ENCODE results near the gene CTSC. TPM values are rescaled to one million over a fixed set of nuclear protein-coding genes. Genes with fewer than 3 reads are reported as not detected.
A peak's percentile ranks its signal among the peaks of the same experiment; 100 is the strongest.
"Not testable (repeated sequence)": the region's sequence is repeated elsewhere in the genome, so short reads cannot be mapped to it uniquely, and the experiment has no call there.

The CTSC gene
- polyA plus RNA-seq, 5 donors: 147 to 208 (median 181) TPM

DNA sequence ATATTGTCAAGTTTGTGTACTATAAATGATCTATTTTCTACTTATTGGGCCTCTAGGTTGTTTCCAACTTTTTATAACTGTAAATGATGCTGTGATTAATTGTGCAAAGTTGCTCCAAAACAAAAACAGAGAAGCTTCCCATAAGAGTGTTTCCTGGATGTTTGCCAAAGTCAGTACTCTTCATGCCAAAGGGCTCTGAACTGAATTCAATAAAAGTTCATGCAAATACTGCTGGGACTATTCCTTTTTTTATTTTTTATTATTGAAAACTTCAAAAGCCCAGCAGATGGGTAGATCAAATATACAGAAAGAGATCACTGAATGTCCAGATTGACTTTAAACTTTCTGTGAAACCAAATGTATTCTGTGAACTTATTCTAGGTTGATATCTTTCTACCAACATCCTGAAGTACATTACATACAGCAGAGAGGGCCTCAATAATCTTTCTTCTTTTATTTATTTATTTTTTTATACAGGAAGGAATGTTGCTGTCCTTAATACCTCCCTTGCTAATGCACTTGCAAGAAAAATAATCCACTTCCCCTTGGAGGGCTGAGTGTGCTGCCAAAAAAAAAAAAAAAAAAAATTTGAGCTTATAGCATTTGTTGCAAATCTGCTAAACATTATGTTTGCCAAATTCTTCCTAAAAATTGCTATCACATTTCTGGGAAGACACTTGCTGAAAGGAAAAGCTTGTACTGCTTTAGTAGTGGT is 53.0 kb downstream of the CTSC start:
- peak in 1 of 2 donors; percentile 51 for DNase-seq

DNA sequence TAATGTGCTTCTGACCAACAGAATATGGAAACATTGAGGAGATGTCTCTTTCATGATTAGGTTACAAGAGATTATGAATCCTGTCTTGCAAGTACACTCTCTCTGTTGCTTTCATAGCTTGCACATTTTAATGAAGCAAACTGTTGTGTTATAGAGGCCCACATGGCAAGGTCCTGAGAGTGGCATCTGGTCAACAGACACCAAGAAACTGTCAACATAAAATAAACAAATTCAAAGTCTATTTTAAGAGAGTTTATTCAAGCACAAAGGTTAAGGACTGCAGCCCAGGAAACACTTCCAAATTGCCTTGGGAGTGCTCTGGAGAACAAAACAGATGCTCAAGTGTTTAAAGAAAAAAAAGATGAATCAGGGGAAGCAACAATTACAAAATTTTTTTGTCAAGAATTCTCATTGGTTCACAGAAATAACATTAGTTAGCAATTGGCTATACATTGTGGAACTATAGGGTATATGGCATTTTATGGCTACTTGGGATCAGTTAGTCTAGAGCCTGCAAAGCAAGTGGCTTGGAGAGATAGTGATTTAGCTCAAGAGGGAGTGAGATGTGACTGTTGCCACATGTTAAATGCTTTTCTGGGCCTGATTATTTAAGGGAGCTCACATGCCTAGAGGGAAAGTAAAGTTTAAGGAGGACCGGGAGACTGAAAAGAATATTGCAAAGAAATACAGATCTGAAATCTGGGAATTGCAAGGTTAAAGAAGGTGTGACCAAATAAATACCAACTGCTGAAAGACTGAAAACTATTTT is 54.6 kb downstream of the CTSC start:
- DNase-seq: peak; percentile 81 to 84

DNA sequence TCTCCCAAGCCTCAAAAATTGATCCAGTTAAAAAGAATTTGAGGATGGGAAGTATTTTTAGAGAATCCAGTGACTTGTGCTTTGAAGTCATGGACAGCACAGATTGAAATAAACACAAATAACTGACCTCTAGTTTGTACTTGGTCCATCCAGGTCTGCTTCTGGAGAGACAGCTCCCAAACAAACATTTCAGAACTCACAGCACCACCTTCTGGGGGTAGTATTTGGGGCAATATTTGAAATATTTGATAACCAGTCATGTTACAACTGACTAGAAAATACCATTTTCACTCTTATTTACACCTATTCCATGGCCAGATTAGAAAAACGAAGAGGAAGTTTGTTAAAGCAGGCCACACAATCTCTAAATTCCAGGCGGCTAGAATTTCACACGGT is 56.2 kb downstream of the CTSC start:
- DNase-seq: no peak

DNA sequence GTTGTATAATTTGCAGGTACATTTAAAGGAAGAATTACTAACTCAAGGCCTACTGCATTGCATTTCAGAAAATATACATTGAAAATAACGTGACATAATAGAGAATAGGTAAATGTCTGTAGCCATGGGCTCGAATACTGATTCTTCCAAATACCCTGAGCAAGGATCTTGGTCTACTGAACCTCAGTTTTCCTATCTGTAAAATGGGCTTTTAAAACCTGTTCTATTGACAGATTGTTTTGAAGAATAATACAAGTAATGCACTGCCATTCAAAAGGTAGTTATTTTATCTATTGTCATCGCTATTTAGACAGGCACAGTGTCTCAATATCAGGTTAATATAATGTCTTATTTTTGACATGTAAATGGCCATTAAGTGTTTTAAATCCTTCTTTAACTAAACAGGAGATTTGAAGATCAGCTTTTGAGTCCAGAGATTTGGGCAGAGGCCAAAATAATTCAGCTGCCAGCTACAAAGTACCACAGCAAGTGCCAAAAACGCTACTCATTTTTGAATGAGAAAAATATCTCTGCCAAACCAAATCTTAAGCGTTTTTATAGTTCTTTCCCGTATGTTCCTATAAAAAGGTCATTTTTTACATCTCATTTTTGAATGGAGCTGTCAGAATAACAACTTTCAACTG is 56.7 kb downstream of the CTSC start:
- DNase-seq: no peak

DNA sequence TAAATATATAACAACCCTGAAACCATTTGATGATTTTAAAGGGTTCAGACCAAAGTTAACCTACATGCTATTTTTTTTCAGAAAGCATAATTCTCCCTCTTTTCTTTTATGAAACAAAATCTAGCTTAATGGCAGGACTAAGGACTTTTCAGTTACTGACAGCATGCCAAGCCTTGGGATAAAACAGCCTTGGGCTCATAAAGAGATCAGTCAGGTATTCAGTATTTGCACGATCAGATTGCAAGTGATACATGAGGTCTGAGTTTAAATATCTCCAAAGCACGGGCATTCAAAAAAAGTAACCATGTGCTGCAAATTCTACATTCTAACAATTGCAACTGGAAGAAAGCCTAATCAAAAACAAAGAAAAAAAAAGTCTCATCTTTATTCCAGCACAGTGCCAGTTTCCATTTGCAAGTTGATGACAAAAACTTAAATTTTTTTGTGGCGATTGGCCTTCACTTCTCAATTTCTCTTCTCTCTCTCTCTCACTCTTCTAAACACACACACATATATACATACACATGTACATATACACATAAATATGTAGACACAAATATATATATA is 60.1 kb downstream of the CTSC start:
- DNase-seq: no peak

DNA sequence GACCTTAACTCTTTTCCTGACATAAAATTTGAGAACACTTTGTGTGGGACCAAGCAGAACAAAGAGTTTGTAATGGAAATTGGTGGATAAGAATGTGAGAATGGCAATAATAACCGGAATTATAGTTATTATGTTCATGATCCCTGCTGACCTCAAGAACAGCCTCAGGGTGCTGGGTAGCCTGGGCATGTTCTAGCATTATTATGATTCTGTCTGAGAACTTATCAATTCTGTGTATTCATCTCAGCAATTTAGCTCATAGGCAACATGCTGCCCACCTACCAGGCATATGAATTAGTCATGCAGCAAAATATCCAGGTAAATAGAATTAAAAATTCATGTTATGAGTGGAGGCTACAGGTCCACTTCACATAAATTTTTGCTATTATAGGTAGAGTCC is 61.9 kb downstream of the CTSC start:
- no peak for DNase-seq

DNA sequence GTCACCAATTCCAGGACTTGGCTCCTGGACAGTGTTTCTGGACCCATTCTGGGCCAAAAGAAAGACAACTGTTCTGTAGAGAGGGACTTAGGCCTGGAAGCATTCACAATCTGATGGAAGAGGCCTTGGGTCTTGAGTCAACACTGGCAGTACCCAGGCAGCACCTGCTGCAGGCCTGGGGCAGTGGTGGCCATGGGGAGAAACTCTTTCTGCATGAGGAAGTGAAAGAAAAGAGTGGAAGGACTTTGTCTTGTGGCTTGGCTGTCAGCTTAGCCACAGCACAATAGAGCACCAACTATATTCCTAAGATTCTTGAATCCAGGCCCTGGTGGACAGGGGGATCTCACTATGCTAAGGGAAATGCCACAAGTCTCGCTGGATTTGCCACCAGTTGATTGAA is 70.6 kb downstream of the CTSC start:
- no peak for DNase-seq

DNA sequence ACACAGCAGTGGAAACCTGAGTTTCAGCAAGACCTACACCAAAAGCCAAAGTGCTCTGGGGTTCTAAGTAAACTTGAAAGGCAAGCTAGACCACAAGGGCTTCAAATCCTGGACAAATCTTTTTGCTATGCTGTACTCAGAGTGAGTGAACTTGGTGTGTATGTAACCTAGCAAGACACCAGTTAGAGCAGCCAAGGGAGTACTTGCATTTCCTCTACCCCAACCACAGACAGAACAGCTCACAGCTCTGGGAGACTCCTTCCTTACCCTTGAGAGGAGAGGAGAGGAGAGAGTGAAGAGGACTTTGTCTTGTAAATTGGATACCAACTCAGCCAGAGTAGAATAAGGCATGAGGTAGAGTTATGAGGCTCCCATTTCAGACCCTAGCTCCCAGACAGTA is 71.4 kb downstream of the CTSC start:
- no peak for DNase-seq

DNA sequence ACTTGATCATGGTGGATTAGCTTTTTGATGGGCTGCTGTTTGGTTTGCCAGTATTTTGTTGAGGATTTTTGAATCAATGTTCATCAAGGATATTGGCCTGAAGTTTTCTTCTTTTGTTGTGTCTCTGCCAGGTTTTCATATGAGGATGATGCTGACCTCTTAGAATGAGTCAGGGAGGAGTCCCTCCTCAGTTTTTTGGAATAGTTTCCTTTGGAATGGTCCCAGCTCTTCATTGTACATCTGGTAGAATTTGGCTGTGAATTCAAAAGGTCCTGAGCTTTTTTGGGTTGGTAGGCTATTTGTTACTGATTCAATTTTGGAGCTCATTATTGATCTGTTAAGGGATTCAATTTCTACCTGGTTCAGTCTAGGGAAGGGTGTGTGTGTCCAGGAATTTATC is 78.1 kb downstream of the CTSC start:
- DNase-seq: no peak

DNA sequence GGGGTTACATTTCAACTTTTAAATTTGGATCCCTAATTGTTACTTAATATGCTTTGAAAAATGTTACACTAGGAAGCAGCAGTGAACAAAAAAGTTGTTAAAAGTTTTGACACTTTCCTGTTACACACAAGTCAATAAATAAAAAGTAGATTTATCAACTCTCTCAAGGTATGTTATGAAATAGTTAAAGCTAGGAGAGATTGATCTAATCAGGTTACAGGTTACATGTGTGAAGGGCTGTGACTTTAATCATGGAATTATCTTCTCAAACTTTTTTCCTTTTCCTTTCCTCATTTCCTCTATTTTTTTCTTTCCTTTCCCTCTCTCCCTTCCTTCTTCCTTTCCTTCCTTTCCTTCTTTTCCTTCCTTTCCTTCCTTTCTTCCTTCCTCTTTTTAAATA is 85.3 kb downstream of the CTSC start:
- DNase-seq: no peak

DNA sequence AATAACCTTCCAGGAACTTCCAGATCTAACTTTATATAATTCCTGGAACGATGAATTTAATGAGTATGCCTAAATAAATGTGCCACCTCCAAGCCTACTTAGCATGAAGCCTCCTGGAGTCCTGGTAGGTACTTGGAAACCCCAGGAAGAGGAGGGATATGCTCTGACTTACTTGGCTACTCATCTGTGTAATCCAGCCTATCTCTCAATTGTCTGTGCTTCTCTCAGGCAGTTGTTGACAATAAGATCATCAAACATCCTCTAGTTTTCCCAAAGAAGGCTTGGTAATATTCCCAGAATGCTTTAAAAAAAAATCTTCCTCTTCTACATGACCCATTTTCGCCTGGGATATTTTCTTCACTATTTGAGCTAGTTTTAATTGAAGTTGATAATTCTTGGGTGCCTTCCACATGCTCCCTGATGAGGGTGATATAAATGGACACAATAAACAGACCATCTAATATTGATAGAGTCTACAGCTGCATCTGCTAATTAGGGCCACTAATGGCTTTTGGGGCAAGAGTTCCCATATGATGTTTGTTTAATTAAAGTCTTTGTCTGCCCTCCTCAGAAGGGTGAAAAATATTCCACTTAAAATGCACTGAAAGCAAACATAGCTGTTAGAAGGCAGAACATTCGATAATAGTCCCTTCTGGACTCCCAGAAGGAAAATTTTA is 86.8 kb downstream of the CTSC start:
- DNase-seq: peak; percentile 53 to 70

DNA sequence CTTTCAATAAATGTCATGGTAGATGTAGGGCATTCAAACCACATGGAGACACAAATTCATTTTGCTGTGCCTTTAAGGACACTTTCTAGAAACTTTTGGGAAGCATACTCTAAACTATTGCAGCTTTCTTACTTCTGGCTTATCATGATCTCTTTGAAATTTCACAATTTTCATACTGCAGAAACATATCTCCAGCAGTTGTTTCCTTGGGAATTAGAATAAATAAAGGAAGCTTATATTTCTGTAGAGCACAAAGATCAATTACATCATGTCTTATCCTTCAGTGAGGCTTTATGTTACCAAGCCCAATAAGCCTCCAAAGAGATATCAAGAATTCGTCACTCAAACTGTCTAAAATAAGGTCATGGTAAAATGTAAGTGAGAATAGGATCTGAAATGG is 87.8 kb downstream of the CTSC start:
- peak; percentile 15 to 40 for DNase-seq

DNA sequence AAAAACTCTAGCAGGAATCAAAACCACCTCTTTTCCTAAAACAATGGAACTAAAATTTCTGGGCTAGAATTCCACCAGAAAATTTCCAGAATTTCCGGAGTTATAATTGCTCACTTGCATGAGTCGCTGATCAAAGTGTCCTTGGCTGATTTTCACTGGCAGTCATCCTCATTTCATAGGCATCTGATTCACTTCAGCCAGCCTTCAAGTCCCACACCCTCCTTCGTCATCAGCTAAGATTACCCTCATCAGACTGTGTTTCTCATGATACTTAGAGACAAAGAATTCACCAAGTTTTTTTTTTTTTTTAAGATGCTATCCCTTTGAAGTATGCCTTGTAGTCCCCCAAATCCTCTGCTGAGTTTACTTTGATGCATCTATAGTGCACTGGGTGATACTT is 90.8 kb downstream of the CTSC start:
- DNase-seq: no peak

DNA sequence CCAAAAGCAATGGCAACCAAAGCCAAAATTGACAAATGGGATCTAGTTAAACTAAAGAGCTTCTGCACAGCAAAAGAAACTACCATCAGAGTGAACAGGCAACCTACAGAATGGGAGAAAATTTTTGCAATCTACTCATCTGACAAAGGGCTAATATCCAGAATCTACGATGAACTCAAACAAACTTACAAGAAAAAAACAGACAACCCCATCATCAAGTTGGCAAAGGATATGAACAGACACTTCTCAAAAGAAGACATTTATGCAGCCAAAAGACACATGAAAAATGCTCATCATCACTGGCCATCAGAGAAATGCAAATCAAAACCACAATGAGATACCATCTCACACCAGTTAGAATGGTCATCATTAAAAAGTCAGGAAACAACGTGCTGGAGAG is 92.0 kb downstream of the CTSC start:
- DNase-seq: not testable (repeated sequence)

Other genes with a start within 250 kb of the CTSC start
- gene RAB38, start 162.3 kb downstream of the CTSC start, polyA plus RNA-seq (ENCODE audit: insufficient read depth in 1 of 5, insufficient read length in 5 of 5, low replicate concordance in 1 of 5): 10 to 100 TPM; 15.1 to 24.0 (median 21.9) TPM